ENCODE results near the gene ALKBH6.

GRCh38 chr19:35990771-35991730 is 23.0 kb downstream of the ALKBH6 start:
- no peak for TF ChIP-seq RAD21 (IDR thresholded peaks at IDR 0.05; ENCODE audit: insufficient read depth, low read depth, low read length)
- no peak for TF ChIP-seq STAT1 (conservative IDR thresholded peaks at IDR 0.05)
- no peak for TF ChIP-seq EP300 (IDR thresholded peaks at IDR 0.05; ENCODE audit: borderline replicate concordance in 1 of 2, control insufficient read depth in 1 of 2, low read depth in 2 of 2, low read length in 2 of 2)
- TF ChIP-seq NFIC (IDR thresholded peaks at IDR 0.05; ENCODE audit: low read depth, low read length) = no peak
- TF ChIP-seq SP1 (IDR thresholded peaks at IDR 0.05; ENCODE audit: low read depth, low read length) = no peak
- no peak for TF ChIP-seq POLR2A (IDR thresholded peaks at IDR 0.05; ENCODE audit: low read depth, low read length)
- no peak for TF ChIP-seq CTCF (IDR thresholded peaks at IDR 0.05 in 2 of 3, conservative IDR thresholded peaks at IDR 0.05 in 1 of 3; ENCODE audit: control insufficient read depth in 2 of 3, extremely low read depth in 1 of 3, insufficient read depth in 1 of 3, low read depth in 3 of 3, low read length in 3 of 3)
- no peak for TF ChIP-seq TAF1 (IDR thresholded peaks at IDR 0.05; ENCODE audit: borderline replicate concordance, low read depth, low read length)
- TF ChIP-seq FOXK2 (IDR thresholded peaks at IDR 0.05) = no peak
- TF ChIP-seq BHLHE40 (IDR thresholded peaks at IDR 0.05; ENCODE audit: borderline replicate concordance in 1 of 2, low read depth in 2 of 2, low read length in 1 of 2) = no peak
- no peak for TF ChIP-seq HDAC6 (IDR thresholded peaks at IDR 0.05; ENCODE audit: unreplicated experiment)
